Activated B cell treated with CpG ODN at 0.5 μM for 24 hours (primary cell): ENCODE measurements around the gene EFHB. TPM values are rescaled to one million over a fixed set of nuclear protein-coding genes. Genes with fewer than 3 reads are reported as not detected.
"Not testable (repeated sequence)": the region's sequence is repeated elsewhere in the genome, so short reads cannot be mapped to it uniquely, and the experiment has no call there.

Experiments used
- ATAC-seq: fragments of 200-7000 bp; cut with Tn5 transposase; one replicate; pipeline ENCODE4 v1.10.0; 2021; ENCODE audit warnings: low read depth, mild to moderate bottlenecking, moderate library complexity
- CTCF ChIA-PET: fragments of 350-600 bp; sonication (Branson Sonifier 250); formaldehyde crosslinking; loops from one replicate; lab custom pipeline; 2021; ENCODE audit warnings: antibody characterized with exemption; lab: Charles Lee
- POLR2A ChIA-PET: fragments of 350-600 bp; sonication (Branson Sonifier 250); formaldehyde crosslinking; loops from one replicate; lab custom pipeline; 2021; ENCODE audit warnings: antibody characterized with exemption; lab: Charles Lee
- DNase-seq: peaks from one replicate; pipeline ENCODE4 v3.0.0; 2022
- H3K27ac Mint-ChIP-seq: one replicate; pipeline ENCODE4 v1.8.0; 2020; ENCODE audit warnings: mixed read lengths
- H3K27me3 Mint-ChIP-seq: one replicate; pipeline ENCODE4 v1.8.0; 2021; ENCODE audit warnings: mixed read lengths
- H3K36me3 Mint-ChIP-seq: one replicate; pipeline ENCODE4 v1.8.0; 2021; ENCODE audit warnings: low read depth, mixed read lengths
- H3K4me1 Mint-ChIP-seq: one replicate; pipeline ENCODE4 v1.8.0; 2021; ENCODE audit warnings: mixed read lengths
- H3K4me3 Mint-ChIP-seq: one replicate; pipeline ENCODE4 v1.8.0; 2020; ENCODE audit warnings: mild to moderate bottlenecking, mixed read lengths
- H3K9me3 Mint-ChIP-seq: one replicate; pipeline ENCODE4 v1.8.0; 2020; ENCODE audit warnings: mixed read lengths
- intact Hi-C: fragments of 100-400 bp; cut with micrococcal nuclease; formaldehyde crosslinking; loops from one replicate; pipeline ENCODE4 v1.15.1; 2024
- total RNA-seq: library from RNA; stranded (reverse); gene quantifications from 2 replicates; pipeline ENCODE4 v1.2.3, GENCODE V29; 2022
- TF ChIP-seq, protein P1 (sequence below): fragments of 200-600 bp; IDR thresholded peaks from one replicate; pipeline ENCODE4 v1.8.0; 2022; ENCODE audit warnings: antibody characterized with exemption, mild to moderate bottlenecking

Gene EFHB
- total RNA-seq, 1 donor from 2014 or later, result 0.84 TPM

DNA sequence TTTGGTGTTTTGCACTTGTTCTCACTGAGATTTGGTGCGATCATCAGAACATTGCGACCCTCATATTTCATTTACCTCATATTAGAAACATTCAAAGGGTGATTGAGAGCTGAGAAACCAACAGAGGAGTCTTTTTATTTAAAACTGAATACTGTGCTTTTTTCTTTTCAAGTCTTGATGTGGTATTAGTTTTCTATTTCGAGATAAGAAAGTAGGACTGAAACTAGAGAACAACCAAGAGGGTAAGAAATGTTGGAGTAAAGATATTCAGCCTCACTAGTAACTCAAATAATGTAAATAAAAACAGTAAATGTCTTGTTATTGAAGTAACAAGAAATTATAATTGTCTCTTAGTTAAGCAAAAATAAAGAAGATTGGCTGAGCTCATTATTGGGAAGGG is 26.5 kb downstream of the EFHB start:
- Mint-ChIP-seq H3K27ac (no peak overlapping the region), H3K36me3 (no peaks in the 10 kb centered on the region), H3K9me3 (peaks cover 12% of the 10 kb centered on the region), H3K27me3 (no peaks in the 10 kb centered on the region), H3K4me3 (no peak overlapping the region), H3K4me1 (no peaks in the 10 kb centered on the region)
- no peak for DNase-seq
- ATAC-seq, result no peak
- ChIA-PET CTCF (no interaction called here), POLR2A (no interaction called here)
- intact Hi-C loops, result no loop called here
- TF ChIP-seq, protein P1, sequence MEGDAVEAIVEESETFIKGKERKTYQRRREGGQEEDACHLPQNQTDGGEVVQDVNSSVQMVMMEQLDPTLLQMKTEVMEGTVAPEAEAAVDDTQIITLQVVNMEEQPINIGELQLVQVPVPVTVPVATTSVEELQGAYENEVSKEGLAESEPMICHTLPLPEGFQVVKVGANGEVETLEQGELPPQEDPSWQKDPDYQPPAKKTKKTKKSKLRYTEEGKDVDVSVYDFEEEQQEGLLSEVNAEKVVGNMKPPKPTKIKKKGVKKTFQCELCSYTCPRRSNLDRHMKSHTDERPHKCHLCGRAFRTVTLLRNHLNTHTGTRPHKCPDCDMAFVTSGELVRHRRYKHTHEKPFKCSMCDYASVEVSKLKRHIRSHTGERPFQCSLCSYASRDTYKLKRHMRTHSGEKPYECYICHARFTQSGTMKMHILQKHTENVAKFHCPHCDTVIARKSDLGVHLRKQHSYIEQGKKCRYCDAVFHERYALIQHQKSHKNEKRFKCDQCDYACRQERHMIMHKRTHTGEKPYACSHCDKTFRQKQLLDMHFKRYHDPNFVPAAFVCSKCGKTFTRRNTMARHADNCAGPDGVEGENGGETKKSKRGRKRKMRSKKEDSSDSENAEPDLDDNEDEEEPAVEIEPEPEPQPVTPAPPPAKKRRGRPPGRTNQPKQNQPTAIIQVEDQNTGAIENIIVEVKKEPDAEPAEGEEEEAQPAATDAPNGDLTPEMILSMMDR, result no peak

GRCh38 chr3:19903649-19904048 is 30.4 kb downstream of the EFHB start:
- ChIA-PET POLR2A (no interaction called here), CTCF (no interaction called here)
- Mint-ChIP-seq H3K27ac (no peak overlapping the region), H3K36me3 (no peaks in the 10 kb centered on the region), H3K4me3 (no peak overlapping the region), H3K9me3 (no peaks in the 10 kb centered on the region), H3K27me3 (peaks cover 1% of the 10 kb centered on the region), H3K4me1 (no peaks in the 10 kb centered on the region)
- no peak for ATAC-seq
- no peak for DNase-seq
- intact Hi-C loops, result no loop called here
- TF ChIP-seq, protein P1, result no peak

DNA sequence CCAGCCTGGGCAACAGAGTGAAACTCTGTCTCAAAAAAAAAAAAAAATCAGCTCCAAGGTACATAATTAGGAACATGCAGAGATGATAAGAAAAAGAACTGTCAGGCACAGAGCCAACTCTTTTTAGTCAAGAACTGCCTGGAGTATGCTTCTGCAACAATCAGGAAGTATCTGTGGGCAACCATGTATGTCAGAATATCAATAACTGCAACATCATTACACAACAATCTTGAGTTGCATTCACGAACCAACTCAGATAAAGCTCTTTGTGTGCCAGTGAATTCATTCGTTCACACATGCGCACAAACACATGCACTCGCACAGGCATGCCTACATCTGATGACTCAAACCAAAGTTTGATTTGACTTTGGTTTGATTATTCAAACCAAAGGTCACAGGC is 32.1 kb downstream of the EFHB start:
- H3K27ac Mint-ChIP-seq, result no peak overlapping the region
- peaks cover 1% of the 10 kb centered on the region for H3K27me3 Mint-ChIP-seq
- intact Hi-C loops, result no loop called here
- no peak for ATAC-seq
- no peaks in the 10 kb centered on the region for H3K36me3 Mint-ChIP-seq
- ChIA-PET POLR2A (no interaction called here), CTCF (no interaction called here)
- no peak for DNase-seq
- TF ChIP-seq, protein P1, result no peak
- H3K9me3 Mint-ChIP-seq, result no peaks in the 10 kb centered on the region
- H3K4me1 Mint-ChIP-seq, result no peaks in the 10 kb centered on the region
- no peak overlapping the region for H3K4me3 Mint-ChIP-seq

- H3K27me3 Mint-ChIP-seq, result peaks cover 1% of the 10 kb centered on the region
- DNase-seq, result no peak
- no peak overlapping the region for H3K4me3 Mint-ChIP-seq
- ChIA-PET POLR2A (no interaction called here), CTCF (no interaction called here)
- H3K4me1 Mint-ChIP-seq, result no peaks in the 10 kb centered on the region
- H3K27ac Mint-ChIP-seq, result no peak overlapping the region
- ATAC-seq, result no peak
- TF ChIP-seq, protein P1, result no peak
- no peaks in the 10 kb centered on the region for H3K9me3 Mint-ChIP-seq
- H3K36me3 Mint-ChIP-seq, result no peaks in the 10 kb centered on the region
- intact Hi-C loops, result no loop called here
These were observed 32.7 kb downstream of the EFHB start for GRCh38 chr3:19901337-19901736.

- intact Hi-C loops, H3K9me3 Mint-ChIP-seq, H3K4me3 Mint-ChIP-seq, H3K4me1 Mint-ChIP-seq, H3K27me3 Mint-ChIP-seq, POLR2A ChIA-PET, DNase-seq, H3K27ac Mint-ChIP-seq, ATAC-seq, CTCF ChIA-PET, H3K36me3 Mint-ChIP-seq: not testable (repeated sequence)
These were observed 34.2 kb downstream of the EFHB start for GRCh38 chr3:19899833-19900232.

GRCh38 chr3:19899264-19899663 is 34.8 kb downstream of the EFHB start:
- intact Hi-C loops, result no loop called here
- CTCF ChIA-PET, result no interaction called here
- H3K4me3 Mint-ChIP-seq, result no peak overlapping the region

More at GRCh38 chr3:19899264-19899663, 34.8 kb downstream of the EFHB start:
- peaks cover 1% of the 10 kb centered on the region for H3K27me3 Mint-ChIP-seq
- ATAC-seq, result no peak
- H3K4me1 Mint-ChIP-seq, result no peaks in the 10 kb centered on the region
- POLR2A ChIA-PET, result no interaction called here
- no peaks in the 10 kb centered on the region for H3K9me3 Mint-ChIP-seq
- no peak for DNase-seq
- no peaks in the 10 kb centered on the region for H3K36me3 Mint-ChIP-seq
- TF ChIP-seq, protein P1, result no peak
- no peak overlapping the region for H3K27ac Mint-ChIP-seq
